ENCODE measurements around the gene BTNL9. TPM values are rescaled to one million over a fixed set of nuclear protein-coding genes. Genes with fewer than 3 reads are reported as not detected.

The BTNL9 gene
- total RNA-seq, 3 donors from 2014 or later (not counting 1 experiment from before 2014, with no cell fraction given) = 0.54 TPM; not detected in 2

DNA sequence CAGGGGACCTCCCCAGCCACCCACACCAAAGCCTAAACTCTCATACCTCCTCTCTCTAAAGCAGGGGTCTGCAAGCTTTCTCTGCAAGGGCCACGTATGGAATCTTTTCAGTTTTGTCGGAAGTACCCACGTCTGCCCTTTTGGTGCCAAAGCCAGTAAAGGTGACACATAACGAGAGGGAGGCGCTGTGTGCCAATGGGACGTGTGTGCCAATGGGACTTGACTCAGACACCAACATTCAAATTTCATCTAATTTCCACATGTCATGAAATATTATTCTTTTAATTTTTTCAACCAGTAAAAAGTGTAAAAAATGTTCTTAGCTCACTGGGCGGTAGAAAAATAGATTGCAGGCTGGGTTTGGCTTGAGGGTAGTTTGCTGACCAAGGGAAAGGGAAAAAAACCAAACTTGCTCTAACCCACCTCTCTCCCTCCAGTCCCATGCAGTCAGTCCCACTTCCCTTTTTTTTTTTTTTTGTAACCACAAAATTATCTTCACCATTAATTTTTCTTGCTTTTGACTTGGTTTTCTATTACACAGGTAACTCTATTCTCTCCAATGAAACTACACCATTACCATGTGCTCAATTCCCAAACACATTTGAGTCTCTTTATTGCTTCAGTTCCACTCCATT, 65.4 kb downstream of the BTNL9 start:
- Mint-ChIP-seq H3K36me3 (no peaks in the 10 kb centered on the region), H3K4me3 (peak overlapping the region; percentile 1), H3K9me3 (no peaks in the 10 kb centered on the region), H3K4me1 (peaks cover 8 to 10% of the 10 kb centered on the region in 2 donors), H3K27me3 (ENCODE audit: low read depth in 2 of 2) (peaks cover 24 to 40% of the 10 kb centered on the region in 2 donors), H3K27ac (no peak overlapping the region)
- intact Hi-C loops (cut with micrococcal nuclease) = no loop called here
- ATAC-seq (no peak), DNase-seq (no peak)
- 64% methylated on average over 6 of the region's 7 CpGs for WGBS (ENCODE audit: insufficient coverage)
- peaks cover 8% of the 10 kb centered on the region for H3K27me3 ChIP-seq (ENCODE audit: control insufficient read depth, insufficient read depth, low read length)
- no peak for TF ChIP-seq CTCF (IDR thresholded peaks at IDR 0.05)
- H3K27ac ChIP-seq (ENCODE audit: low read length) = no peak overlapping the region
- H3K4me1 ChIP-seq (ENCODE audit: control insufficient read depth, insufficient read depth, low read length) = no peaks in the 10 kb centered on the region
- no peaks in the 10 kb centered on the region for H3K36me3 ChIP-seq (ENCODE audit: control insufficient read depth, insufficient read depth, low read length)
- H3K9me3 ChIP-seq (ENCODE audit: control insufficient read depth, insufficient read depth, low read length) = no peaks in the 10 kb centered on the region
- no peak overlapping the region for H3K4me3 ChIP-seq (ENCODE audit: low read length)

DNA sequence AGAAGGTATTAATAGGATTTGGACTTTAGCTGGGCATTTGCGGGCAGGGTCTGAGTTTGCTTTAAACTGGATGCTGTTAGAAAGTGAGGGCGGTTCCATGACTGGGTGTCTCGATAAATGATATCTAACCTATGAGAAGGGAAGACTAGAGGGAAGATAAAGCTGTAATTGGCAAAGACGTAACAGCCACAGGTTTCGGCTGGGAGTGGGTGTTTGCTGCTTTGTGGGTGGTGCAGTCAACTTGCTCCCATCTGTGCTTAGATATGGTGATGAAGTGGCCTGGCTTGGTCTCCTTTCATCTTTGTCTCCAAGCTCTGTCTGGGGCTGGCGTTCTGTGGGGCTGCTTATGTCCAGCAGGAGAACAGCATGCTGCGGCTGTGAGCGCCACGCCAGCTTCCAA, 67.6 kb downstream of the BTNL9 start:
- WGBS (ENCODE audit: insufficient coverage) = 78% methylated on average over 9 of the region's 9 CpGs
- Mint-ChIP-seq H3K4me3 (no peak overlapping the region), H3K4me1 (peaks cover 8 to 10% of the 10 kb centered on the region in 2 donors), H3K27ac (no peak overlapping the region), H3K9me3 (no peaks in the 10 kb centered on the region), H3K36me3 (no peaks in the 10 kb centered on the region), H3K27me3 (ENCODE audit: low read depth in 2 of 2) (peaks cover 32 to 48% of the 10 kb centered on the region in 2 donors)
- DNase-seq (no peak), ATAC-seq (no peak)
- Histone ChIP-seq H3K4me1 (ENCODE audit: control insufficient read depth, insufficient read depth, low read length) (no peaks in the 10 kb centered on the region), H3K27ac (ENCODE audit: low read length) (no peak overlapping the region), H3K27me3 (ENCODE audit: control insufficient read depth, insufficient read depth, low read length) (peaks cover 9% of the 10 kb centered on the region), H3K9me3 (ENCODE audit: control insufficient read depth, insufficient read depth, low read length) (no peaks in the 10 kb centered on the region), H3K4me3 (ENCODE audit: low read length) (no peak overlapping the region), H3K36me3 (ENCODE audit: control insufficient read depth, insufficient read depth, low read length) (no peaks in the 10 kb centered on the region)
- TF ChIP-seq CTCF (IDR thresholded peaks at IDR 0.05) = no peak
- intact Hi-C loops (cut with micrococcal nuclease) = no loop called here

DNA sequence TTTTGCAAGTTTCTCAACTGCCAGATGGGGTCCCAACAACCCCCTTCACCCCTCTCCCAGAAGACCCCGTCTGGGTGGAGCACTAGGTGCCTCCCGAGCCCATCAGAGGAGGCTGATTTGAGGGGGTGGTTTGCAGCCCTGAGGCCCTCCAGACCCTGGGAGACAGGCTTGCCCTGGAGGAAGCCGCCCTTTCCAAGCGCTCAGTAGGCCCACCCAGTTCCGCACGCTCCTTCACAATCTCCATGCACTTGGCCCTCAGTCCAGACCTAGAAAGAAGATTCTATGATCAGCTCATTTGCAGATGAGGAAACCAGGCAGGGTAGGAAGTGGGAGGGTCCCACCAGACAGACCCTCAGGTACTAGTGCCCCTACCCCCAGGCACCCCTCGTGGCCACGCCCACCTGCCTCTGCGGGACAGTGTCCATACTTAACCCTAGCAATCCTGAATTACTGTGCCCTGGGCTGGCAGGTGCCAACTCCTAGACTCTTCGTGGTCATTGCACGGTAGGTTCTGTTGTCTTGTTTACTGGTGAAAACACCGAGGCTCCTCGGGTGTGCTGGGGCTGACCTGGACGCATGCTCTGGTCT, 68.6 kb downstream of the BTNL9 start:
- peaks cover 29 to 48% of the 10 kb centered on the region in 2 donors for H3K27me3 Mint-ChIP-seq (ENCODE audit: low read depth in 2 of 2)
- Histone ChIP-seq H3K27me3 (ENCODE audit: control insufficient read depth, insufficient read depth, low read length) (peaks cover 12% of the 10 kb centered on the region), H3K4me3 (ENCODE audit: low read length) (no peak overlapping the region), H3K36me3 (ENCODE audit: control insufficient read depth, insufficient read depth, low read length) (no peaks in the 10 kb centered on the region), H3K9me3 (ENCODE audit: control insufficient read depth, insufficient read depth, low read length) (no peaks in the 10 kb centered on the region), H3K4me1 (ENCODE audit: control insufficient read depth, insufficient read depth, low read length) (no peaks in the 10 kb centered on the region), H3K27ac (ENCODE audit: low read length) (no peak overlapping the region)
- DNase-seq (no peak), ATAC-seq (no peak)
- H3K36me3 Mint-ChIP-seq = no peaks in the 10 kb centered on the region
- no peaks in the 10 kb centered on the region for H3K9me3 Mint-ChIP-seq
- no peak overlapping the region for H3K27ac Mint-ChIP-seq
- WGBS (ENCODE audit: insufficient coverage) = 73% methylated on average over 13 of the region's 14 CpGs
- intact Hi-C loops (cut with micrococcal nuclease) = no loop called here
- no peak for TF ChIP-seq CTCF (IDR thresholded peaks at IDR 0.05)
- H3K4me3 Mint-ChIP-seq = no peak overlapping the region
- H3K4me1 Mint-ChIP-seq = peaks cover 8 to 10% of the 10 kb centered on the region in 2 donors

All from natural killer cell (primary cell).